ENCODE measurements around the gene SLC27A2.
"Not testable (repeated sequence)": the region's sequence is repeated elsewhere in the genome, so short reads cannot be mapped to it uniquely, and the experiment has no call there.

SLC27A2 gene

DNA sequence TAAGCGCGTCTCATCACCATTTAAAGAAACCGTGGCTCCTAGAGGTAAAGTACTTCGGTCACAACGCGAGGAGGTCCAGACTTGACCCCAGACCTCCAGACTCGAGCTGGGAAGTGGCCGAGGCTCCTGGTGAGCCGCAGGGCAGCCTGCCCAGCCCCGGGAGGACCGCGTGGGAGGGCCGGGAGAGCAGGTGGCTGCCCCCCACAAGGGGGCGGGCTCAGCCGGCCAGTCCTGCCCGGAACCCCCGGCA lies at the start of gene SLC27A2:
SLC27A2 (plus strand) TSS at position 228 of the 250 bp plus-strand sequence. CDS start 232 bp downstream, outside the sequence.
- DNase-seq (ENCODE audit: low read depth) = no peak

DNA sequence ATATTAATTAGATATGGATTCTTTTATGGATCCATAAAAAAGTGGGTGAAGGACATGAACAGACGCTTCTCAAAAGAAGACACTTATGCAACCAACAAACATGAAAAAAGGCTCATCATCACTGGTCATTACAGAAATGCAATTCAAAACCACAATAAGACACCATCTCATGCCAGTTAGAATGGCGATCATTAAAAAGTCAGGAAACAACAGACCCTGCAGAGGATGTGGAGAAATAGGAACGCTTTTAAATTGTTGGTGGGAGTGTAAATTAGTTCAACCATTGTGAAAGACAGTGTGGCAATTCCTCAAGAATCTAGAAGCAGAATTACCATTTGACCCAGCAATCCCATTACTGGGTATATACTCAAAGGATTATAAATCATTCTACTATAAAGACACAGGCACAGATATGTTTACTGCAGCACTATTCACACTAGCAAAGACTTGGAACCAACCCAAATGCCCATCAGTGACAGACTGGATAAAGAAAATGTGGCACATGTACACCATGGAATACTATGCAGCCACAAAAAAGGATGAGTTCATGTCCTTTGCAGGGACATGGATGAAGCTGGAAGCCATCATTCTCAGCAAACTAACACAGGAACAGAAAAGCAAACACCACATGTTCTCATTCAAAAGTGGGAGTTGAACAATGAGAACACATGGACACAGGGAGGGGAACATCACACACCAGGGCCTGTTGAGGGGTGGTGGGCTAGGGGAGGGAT lies 49.6 kb upstream of the SLC27A2 start:
- not testable (repeated sequence) for DNase-seq (ENCODE audit: low read depth)

DNA sequence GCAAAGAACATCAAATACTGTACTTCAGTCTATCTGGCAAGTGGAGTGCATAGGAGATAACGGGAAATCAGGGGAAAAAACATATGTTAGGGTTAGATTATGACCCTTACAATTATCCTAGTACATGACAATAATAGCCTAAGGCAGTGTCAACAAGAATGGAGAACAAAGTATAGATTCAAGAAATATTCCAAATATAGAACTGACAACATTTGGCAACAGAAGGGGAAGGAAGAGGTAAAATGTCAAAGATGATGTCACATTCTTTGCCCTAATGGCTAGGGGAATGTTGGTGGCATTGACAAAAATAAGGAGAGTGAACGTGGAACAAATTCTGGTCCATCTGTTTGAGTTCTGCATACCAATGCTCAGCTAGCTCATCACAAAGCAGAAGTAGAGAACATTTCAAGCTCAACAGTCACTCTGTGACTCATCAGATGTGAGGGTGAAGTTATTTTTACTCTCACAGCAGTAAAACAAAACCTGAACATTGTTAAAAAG lies 47.4 kb upstream of the SLC27A2 start:
- no peak for DNase-seq (ENCODE audit: low read depth)

DNA sequence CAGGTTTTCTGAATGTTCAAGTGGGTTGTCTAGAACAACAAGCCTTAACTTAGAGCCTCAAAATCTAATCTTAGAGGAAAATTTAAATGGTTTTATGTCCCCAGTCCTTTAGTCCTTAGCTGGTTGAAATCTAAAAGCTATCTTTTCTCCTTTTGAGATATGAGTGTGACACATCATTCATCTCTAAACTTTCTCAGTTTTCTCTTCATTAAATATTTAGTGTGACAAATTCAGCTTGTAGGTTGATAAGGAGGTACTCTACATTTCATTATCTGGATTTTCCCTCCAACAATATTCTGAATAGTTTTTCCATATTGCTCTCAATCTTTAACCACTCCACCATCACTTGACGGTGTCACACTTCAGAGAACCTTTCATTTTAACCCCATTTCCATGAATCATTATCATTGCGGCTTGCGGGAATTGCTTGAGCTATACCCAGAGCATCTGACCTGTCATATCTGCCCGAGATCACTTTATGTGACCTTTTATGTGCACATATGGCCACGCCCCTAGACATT lies 46.9 kb upstream of the SLC27A2 start:
- peak; percentile 47 for DNase-seq (ENCODE audit: low read depth)

DNA sequence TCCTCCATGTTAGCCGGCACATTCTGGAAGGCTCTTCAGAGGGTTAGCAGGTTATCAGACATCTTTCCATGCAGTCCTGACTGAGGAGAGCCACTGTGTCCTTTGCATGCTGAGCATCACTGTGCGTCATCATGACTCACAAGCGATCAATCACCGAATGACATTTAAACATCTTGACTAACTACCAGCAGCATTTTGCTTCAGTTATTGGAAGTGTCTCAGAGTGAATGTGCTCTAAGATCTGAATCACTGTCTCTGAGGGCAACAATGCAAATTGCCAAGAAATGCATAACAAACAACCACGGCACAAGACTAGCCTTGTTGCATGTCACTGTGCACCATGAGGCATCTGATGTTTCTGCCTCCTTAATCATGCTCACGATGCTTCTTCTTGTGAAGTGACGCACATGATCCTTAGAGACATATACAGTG lies 44.6 kb upstream of the SLC27A2 start:
- peak; percentile 23 for DNase-seq (ENCODE audit: low read depth)

DNA sequence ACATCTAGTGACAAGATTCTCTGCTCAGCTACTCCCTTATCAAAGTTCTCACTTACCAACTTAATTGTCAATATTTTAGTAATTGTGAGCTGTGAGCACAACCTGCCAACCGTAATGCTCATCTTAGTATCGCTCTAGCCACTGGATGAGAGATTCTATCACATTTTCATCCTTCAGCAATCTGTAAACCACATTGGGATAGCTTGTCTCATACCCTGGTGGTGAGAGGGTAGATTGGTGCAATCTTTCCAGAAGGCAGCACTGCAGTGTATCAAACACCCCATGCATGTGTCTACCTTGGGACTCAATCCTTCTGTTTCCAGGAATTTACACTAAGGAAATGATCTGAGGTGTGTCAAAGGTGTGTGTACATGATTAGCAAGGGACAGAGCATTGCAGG lies 44.1 kb upstream of the SLC27A2 start:
- DNase-seq (ENCODE audit: low read depth) = no peak

DNA sequence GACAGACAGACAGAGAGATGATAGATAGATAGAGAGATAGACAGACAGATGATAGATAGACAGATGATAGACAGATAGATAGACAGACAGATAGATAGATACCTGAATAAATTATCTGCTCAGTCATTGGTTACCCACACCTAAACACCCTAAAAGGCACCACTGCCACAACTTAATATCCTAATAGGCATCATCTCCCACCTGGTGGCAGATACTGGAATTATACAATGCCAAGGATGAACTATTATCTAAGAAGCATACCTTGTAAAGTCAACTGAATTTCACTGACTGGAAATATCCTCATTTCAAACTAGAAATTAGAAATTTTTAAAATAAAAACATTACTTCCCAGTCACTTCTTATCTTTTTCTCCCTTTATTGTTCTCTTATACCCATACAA lies 43.6 kb upstream of the SLC27A2 start:
- no peak for DNase-seq (ENCODE audit: low read depth)

DNA sequence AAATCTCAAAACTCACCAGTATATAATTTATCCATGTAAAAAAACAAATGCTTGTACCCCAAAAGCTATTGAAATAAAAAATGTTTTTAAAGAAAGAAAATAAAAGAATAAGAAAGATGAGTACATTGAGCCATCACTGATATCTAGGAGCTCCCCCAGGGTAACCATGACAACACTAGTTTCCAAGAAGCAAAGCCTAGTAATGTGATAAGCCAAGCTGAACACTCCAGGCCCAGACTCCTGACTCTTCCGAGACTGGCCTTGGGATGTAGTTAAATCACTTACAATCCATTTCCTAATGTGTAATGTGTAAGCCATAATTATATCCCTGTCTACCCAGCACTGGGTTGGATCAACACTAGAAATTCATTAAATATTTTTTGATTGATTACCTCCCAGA lies 41.9 kb upstream of the SLC27A2 start:
- no peak for DNase-seq (ENCODE audit: low read depth)

DNA sequence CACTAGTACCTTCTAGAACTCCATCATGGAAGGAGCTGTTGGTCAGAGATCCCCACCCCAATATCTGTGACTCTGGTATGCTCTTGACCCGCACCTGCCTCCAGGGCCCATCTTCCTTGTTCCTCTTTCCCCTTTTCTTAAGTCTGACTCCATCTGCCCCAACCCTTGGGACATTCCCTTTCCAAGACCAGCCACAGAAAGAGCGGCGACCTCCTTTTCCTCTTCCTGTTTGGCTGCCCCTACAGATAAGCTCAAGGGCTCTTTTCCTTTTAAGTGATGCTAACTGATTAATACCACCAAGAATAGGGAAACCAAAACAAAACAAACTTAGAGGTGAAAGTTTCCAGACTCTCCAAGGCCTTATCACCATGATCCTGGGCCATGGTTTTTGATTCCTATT lies 41.0 kb upstream of the SLC27A2 start:
- no peak for DNase-seq (ENCODE audit: low read depth)

DNA sequence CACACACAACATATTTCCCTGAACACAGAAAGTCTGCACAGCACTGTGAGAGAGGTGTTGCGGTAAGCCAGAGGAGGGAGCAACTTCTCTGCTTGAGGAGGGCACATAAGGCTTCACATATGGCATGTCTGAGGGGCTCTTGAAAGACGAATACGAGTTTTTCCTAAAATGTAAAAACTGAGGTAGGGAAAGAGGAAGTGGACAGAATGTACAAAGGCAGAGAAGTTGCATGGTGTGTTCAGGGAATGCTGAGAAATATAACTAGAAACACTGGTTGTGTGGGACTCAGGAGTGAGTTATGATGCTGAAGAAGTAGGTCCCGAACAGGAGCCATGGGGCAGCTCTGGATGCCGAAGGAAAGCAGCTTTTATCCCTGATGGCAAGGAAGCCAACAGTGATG lies 40.1 kb upstream of the SLC27A2 start:
- DNase-seq (ENCODE audit: low read depth) = no peak

DNA sequence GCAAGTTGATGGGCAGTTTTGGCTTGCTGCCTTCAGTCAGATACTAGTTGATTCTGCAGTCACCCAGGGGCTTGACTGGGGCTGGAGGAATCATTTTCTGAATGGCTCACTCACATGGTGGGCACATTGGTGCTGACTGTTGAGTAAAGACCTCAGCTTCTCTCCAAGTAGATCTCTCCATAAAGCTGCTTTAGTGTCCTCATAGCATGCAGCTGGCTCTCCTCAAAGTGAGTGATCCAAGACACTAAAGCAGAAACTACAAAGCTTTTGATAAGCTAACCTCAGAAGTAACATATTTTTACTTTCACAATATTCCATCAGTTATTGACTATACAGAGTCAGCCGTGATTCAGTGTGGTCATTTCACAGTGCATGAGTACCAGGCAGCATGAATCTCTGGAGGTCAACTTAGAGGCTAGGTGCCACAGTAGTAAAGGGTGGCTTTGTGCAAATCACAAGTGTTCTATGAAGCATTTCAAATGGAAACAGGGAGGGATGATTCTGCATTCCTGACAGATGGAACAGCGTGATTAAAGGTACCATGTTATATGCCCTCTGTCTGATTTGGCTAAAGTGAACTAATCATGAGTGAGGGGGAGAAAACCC lies 38.6 kb upstream of the SLC27A2 start:
- DNase-seq (ENCODE audit: low read depth) = no peak

DNA sequence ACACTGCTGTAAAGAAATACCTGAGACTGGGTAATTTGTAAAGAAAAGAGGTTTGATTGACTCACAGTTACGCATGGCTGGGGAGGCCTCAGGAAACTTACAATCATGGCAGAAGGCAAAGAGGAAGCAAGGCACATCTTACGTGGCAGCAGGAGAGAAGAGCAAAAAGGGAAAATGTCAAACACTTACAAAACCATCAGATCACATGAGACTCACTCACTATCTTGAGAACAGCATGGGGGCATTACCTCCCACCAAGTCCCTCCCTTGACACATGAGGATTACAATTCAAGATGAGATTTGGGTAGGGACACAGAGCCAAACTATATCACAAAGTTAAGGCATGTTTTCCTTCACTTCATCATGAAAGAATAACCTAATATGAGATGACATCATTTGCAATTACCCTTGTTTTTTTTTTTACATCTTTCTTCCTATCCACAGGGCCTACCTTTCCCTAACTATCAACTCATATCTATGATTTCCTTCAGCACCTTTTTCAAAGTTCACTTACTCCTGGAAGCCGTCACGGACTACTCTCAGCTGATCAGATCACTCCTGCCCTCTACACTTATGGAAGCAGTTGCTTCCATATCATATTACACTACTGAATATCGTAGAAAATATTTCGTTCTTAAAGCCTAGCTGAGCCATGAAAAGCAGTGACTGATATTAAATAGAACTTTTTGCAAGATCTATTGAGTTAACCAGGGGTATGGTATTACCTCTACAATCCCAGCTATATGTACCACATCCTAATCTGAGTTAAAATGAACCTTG lies 37.5 kb upstream of the SLC27A2 start:
- DNase-seq (ENCODE audit: low read depth) = no peak

DNA sequence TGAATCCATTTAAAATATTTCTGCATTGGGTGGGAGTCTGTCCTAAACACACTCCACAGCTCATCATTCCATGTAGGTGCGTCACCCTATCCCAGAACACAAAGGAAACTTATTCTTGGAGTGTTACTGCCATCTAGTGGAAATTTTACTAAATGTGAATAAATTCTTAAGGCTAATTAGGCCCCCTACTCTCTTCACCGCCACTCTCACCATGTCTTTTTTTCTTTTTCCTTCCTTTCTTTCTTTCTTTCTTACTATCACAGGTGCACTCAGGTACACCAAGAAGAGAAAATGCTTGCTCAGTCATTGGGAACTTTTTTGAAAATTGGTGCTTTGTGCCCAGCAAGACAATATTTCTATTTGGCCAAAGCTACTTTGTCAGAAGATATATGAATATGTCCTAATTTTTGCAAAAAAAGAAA lies 36.5 kb upstream of the SLC27A2 start:
- DNase-seq (ENCODE audit: low read depth) = no peak

DNA sequence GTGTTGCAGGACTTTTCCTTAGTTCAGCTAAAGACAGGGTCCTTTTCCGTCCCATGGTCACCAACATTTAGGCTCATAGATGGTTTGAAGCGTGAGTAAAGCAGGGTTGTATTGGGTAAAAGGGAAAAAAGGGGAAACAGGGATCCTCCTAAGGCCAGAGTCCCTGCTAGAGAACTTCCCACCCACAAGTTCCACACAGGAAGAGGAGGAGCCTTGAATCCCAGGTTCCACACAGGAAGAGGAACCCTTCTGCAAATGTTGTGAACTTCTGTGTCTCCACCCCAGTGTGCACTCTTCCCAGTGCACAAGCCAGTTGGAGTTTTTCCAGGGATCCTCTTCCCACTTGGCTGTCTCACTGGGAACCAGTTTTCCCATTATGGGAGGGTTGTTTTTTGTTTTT lies 35.4 kb upstream of the SLC27A2 start:
- no peak for DNase-seq (ENCODE audit: low read depth)

DNA sequence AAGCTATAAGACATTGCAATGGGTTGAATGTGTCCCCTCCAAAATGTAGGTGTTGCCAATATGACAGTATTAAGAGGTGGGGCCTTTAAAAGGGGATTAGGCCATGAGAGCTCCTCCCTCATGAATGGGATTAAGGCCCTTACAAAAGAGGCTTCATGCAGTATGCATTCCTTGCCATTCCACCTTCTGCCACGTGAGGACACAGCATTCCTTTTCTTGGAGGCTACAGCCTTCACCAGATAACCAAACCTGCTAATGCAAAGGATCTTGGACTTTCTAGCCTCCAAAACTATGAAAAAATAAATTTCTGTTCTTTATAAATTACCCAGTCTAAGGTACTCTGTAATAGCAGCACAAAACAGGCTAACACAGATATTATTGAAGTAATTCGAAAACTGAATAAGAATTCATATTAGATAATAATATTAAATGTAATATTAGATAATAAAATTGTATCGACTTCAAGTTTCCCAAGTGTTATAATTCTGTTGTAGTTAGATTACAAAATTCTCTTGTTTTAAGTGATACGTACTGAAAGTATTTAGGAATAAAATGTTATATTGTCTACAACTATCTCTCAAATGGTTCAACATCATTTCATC lies 33.5 kb upstream of the SLC27A2 start:
- DNase-seq (ENCODE audit: low read depth) = no peak

DNA sequence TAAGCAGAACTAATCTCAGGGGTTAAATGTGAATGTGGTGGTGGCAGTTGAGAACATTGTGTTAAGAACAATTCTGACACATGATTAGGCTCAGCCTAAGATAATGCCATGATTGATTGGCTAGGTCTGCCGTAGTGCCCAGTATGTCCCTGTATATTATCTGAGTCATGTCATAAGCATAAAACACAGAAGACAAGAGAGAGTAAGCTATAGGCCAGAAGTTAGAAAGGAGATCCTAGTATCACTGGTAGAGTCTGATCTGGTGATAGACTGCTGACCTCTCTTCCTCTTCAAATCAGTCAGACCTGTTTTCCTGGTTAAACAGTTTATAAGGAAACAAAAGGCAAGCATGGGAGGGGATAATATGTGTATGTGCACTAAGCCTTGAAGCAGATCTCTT lies 32.9 kb upstream of the SLC27A2 start:
- no peak for DNase-seq (ENCODE audit: low read depth)

DNA sequence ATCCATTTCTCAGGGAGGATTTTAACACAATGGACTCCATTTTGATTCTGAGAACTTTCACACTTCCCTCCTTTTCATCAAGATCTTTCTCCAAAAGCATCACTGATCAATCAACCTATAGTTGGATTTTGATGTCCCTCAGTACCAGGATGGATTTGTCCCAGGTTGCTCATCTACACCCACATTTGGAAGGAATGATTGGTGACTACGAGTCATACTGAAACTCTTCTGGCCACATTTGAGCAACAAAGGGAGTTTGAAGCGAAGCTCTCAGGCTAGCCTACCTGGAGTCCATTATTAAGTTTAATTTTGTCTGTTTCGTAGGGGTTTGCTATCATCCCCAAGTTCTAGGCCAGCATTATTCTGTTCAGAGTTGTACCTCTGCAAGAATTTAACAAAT lies 31.6 kb upstream of the SLC27A2 start:
- no peak for DNase-seq (ENCODE audit: low read depth)

DNA sequence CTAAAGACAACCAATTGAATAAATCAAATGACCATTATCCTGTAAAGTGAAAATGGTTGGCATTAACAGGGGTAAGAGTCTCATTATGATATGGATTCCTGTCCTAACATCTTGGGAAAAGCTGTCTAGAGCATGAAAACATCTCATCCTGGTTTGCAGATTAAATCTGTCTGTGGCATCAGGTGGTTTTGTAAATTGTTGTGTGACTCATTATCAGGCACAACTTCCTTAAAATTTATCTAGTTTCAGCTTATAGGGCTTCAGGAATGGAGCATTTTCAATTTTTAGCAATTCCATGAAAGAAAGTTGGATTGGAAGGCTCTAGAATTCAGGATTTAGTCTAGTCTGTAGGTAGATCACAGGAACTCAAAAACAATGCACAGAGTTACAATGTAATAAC lies 31.1 kb upstream of the SLC27A2 start:
- no peak for DNase-seq (ENCODE audit: low read depth)

DNA sequence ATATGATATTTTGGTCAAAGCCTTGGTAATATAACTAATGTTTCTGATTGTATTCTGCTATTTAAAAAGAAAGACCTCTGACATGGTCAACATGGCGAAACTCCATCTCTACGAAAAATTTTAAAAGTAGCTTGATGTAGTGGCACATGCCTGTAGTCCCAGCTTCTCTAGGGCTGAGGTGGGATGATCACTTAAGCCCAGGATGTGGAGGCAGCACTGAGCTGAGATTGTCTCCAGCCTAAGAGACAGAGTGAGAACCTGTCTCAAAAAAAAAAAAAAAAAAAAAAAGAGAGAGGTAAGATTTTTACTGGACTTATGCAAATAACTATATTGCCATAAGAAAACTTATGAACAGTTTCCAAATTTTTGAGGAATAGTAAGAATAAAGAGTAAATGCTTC lies 30.5 kb upstream of the SLC27A2 start:
- DNase-seq (ENCODE audit: low read depth) = no peak

DNA sequence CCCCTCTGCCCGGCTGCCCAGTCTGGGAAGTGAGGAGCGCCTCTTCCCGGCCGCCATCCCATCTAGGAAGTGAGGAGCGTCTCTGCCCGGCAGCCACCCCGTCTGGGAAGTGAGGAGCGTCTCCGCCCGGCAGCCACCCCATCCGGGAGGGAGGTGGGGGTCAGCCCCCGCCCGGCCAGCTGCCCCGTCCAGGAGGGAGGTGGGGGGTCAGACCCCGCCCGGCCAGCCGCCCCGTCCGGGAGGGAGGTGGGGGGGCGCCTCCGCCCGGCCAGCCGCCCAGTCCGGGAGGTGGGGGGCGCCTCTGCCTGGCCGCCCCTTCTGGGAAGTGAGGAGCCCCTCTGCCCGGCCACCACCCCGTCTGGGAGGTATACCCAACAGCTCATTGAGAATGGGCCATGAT lies 23.8 kb upstream of the SLC27A2 start:
- DNase-seq (ENCODE audit: low read depth) = not testable (repeated sequence)

DNA sequence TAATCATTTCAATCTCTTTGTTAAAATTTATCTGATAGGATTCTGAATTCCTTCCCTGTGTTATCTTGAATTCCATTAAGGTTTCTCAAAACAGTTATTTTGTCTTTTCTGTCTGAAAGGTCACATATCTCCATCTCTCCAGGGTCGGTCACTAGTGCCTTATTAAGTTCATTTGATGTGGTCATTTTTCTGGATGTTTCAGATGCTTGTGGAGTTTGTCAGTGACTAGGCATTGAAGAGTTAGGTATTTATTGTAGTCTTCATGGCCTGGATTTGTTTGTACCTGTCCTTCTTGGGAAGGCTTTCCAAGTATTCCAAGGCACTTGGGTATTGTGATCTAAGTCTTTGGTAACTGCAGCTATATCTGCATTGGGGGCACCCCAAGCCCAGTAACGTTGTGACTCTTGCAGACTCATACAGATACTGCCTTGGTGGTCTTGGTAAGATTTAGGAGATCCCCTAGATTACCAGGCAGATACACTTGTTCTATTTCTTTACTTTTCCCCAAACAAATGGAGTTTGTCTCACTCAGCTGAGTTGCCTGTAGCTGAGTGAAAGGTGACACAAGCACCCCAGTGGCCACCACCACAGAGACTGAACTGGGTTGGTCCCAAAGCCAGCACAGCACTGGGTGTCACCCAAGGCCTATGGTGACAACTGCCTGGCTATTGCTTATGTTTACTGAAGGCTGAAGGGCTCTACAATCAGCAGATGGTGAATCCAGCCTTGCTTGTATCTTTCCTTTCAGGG lies 18.9 kb upstream of the SLC27A2 start:
- DNase-seq (ENCODE audit: low read depth) = no peak
